Spleen (tissue), 11 donors: ENCODE measurements around the gene SGSH. TPM values are rescaled to one million over a fixed set of nuclear protein-coding genes. Genes with fewer than 3 reads are reported as not detected.

Source experiments
- DNase-seq: peaks from one replicate; pipeline ENCODE4 v3.0.0-alpha.2; 2020
- H3K27ac ChIP-seq, 8 donors: fragments of 200-600 bp; sonication (generic) in 7 of 8; 1 replicate in 4 of 8; 2 replicates in 4 of 8; pipeline versions ENCODE4 v1.5.0 to v1.8.0; 2016 to 2021; ENCODE audit warnings: inconsistent platforms in 4 of 8, mild to moderate bottlenecking in 4 of 8, moderate library complexity in 1 of 8
- H3K27me3 ChIP-seq, 7 donors: fragments of 200-600 bp; sonication (generic) in 6 of 7; replicated peaks in 1 of 7; 1 replicate in 4 of 7; 2 replicates in 3 of 7; pipeline versions ENCODE4 v1.5.0 to v1.8.0; 2016 to 2021; ENCODE audit warnings: inconsistent platforms in 3 of 7, mild to moderate bottlenecking in 1 of 7
- H3K36me3 ChIP-seq, 6 donors: fragments of 200-600 bp; sonication (generic) in 5 of 6; 1 replicate in 4 of 6; 2 replicates in 2 of 6; pipeline versions ENCODE4 v1.5.0 to v1.8.0; 2016 to 2021; ENCODE audit warnings: inconsistent platforms in 2 of 6
- H3K4me1 ChIP-seq, 6 donors: fragments of 200-600 bp; sonication (generic) in 5 of 6; 1 replicate in 3 of 6; 2 replicates in 3 of 6; pipeline versions ENCODE4 v1.5.0 to v1.8.0; 2016 to 2021; ENCODE audit warnings: inconsistent platforms in 3 of 6
- H3K4me3 ChIP-seq, 8 donors: fragments of 200-600 bp; sonication (generic) in 7 of 8; 1 replicate in 4 of 8; 2 replicates in 4 of 8; pipeline versions ENCODE4 v1.5.0 to v1.8.0; 2016 to 2021; ENCODE audit warnings: inconsistent platforms in 4 of 8, mild to moderate bottlenecking in 4 of 8, moderate library complexity in 2 of 8
- H3K9me3 ChIP-seq, 8 donors: fragments of 200-600 bp; sonication (generic) in 7 of 8; 1 replicate in 4 of 8; 2 replicates in 4 of 8; pipeline versions ENCODE4 v1.5.0 to v1.8.0; 2016 to 2021; ENCODE audit warnings: inconsistent platforms in 4 of 8
- CTCF ChIP-seq, 11 experiments: fragments of 200-600 bp in 7 of 11; fragments of 450-650 bp in 4 of 11; sonication (generic) in 4 of 11; IDR thresholded peaks in 8 of 11; conservative IDR thresholded peaks in 3 of 11; 1 replicate in 7 of 11; 2 replicates in 4 of 11; pipeline versions ENCODE4 v1.4.0 to v1.8.0; 2016 to 2021; ENCODE audit warnings: antibody characterized with exemption in 11 of 11, inconsistent platforms in 4 of 11, mild to moderate bottlenecking in 1 of 11
- POLR2A ChIP-seq, 3 donors: fragments of 450-650 bp; IDR thresholded peaks; one replicate each; pipeline ENCODE4 v1.5.1; 2017; ENCODE audit warnings: antibody characterized with exemption in 3 of 3, mild to moderate bottlenecking in 1 of 3
- POLR2AphosphoS5 ChIP-seq, 3 donors: sonication (generic); formaldehyde crosslinking; IDR thresholded peaks; one replicate each; pipeline ENCODE4 v1.5.1; 2017; ENCODE audit warnings: antibody characterized with exemption in 3 of 3
- WGBS, 5 donors: extraction: QIAGEN DNeasy Blood & Tissue Kit in 3 of 5; methylation state at CpG; one replicate each; pipeline versions ENCODE4 v1.1.5 to v1.1.7; 2013 to 2018; 5-methylcytosine and 5-hydroxymethylcytosine counted together
- intact Hi-C: fragments of 100-400 bp; cut with DNase I; formaldehyde crosslinking; loops from one replicate; pipeline ENCODE4 v1.15.0; 2023; ENCODE audit warnings: low total_unique reads
- polyA plus RNA-seq, 3 donors: library from polyadenylated mRNA; stranded (reverse); fragments of 200-250 nt; gene quantifications; one replicate each; pipeline ENCODE4 v1.2.1, GENCODE V29; 2013
- total RNA-seq, 7 donors: library from RNA; depleted of rRNA in 3 of 7; stranded (reverse); fragments of >200 nt in 3 of 7; fragmentation: NEBNext Ultra II Directional in 4 of 7; extraction: Animal tissue kit (Norgen Biotek cat#: 25700) in 4 of 7; gene quantifications; one replicate each; pipeline versions ENCODE4 v1.1.0 to v1.2.1, GENCODE V29; 2016 to 2021
- donor health status: healthy with polysubstance abuse.
- donor health status: DM: no; HTN: no; CAD: no; lungs with moderate emphysema.
- donor health status: DM: no; HTN: no; CAD: no.
- donor health status: Bipolar disorder and iron deficiency.
- donor health status: healthy.
- donor health status: DM: no; HTN: no; CAD: no.
- donor health status: DM: yes; HTN: yes; CAD: no.

Gene SGSH
- total and polyA plus RNA-seq, 10 donors: 23.6 to 137 (median 90.3) TPM

DNA sequence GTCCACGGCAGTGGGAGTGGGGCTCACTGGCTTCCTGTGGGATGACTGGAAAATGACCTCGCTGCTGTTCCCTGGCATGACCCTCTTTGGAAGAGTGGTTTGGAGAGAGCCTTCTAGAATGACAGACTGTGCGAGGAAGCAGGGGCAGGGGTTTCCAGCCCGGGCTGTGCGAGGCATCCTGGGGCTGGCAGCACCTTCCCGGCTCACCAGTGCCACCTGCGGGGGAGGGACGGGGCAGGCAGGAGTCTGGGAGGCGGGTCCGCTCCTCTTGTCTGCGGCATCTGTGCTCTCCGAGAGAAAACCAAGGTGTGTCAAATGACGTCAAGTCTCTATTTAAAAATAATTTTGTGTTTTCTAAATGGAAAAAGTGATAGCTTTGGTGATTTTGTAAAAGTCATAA lies 32.7 kb upstream of the SGSH start:
- intact Hi-C loops: loop anchor here (5.0 kb wide), 1 partner anchor 56 kb away; no protein-coding TSS in a partner anchor
- Histone ChIP-seq H3K4me1 (peaks cover 4 to 40% (median 33%) of the 10 kb centered on the region in 6 donors), H3K27me3 (no peaks in the 10 kb centered on the region), H3K4me3 (no peak overlapping the region), H3K27ac (peak overlapping the region in 2 of 8 donors; percentile 31 to 98), H3K36me3 (peaks cover 0 to 48% (median 4%) of the 10 kb centered on the region in 6 donors), H3K9me3 (no peaks in the 10 kb centered on the region)
- peak; percentile 94 for DNase-seq
- no peak for TF ChIP-seq POLR2A (IDR thresholded peaks at IDR 0.05)
- TF ChIP-seq POLR2AphosphoS5 (IDR thresholded peaks at IDR 0.05): peak; percentile 46 to 78 (median 47)
- TF ChIP-seq CTCF (IDR thresholded peaks at IDR 0.05 in 8 of 11, conservative IDR thresholded peaks at IDR 0.05 in 3 of 11): peak; percentile 44 to 87 (median 62)
- WGBS, 5 donors: 37 to 56% (median 43%) methylated on average over 11 to 13 of the region's 13 CpGs

DNA sequence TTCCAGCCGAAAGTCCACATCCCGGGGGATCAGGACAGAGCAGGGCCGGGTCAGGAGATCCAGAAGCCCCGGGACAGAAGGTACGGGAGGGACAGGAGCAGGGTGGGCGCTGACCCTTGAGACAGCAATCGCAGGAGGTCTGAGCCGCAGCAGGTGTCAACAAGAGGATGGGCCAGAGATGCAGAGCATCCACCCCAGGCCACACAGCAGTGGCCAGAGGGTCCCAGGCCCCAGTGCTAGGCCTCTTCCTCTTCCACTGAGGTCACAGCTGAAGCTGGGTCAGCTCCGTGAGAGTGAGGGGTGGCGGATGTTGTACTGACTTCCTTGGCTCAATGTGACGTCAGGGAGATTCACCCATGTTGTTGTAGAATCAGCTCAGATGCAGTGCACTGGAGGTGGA lies 31.8 kb upstream of the SGSH start:
- peaks cover 4 to 40% (median 33%) of the 10 kb centered on the region in 6 donors for H3K4me1 ChIP-seq

DNA sequence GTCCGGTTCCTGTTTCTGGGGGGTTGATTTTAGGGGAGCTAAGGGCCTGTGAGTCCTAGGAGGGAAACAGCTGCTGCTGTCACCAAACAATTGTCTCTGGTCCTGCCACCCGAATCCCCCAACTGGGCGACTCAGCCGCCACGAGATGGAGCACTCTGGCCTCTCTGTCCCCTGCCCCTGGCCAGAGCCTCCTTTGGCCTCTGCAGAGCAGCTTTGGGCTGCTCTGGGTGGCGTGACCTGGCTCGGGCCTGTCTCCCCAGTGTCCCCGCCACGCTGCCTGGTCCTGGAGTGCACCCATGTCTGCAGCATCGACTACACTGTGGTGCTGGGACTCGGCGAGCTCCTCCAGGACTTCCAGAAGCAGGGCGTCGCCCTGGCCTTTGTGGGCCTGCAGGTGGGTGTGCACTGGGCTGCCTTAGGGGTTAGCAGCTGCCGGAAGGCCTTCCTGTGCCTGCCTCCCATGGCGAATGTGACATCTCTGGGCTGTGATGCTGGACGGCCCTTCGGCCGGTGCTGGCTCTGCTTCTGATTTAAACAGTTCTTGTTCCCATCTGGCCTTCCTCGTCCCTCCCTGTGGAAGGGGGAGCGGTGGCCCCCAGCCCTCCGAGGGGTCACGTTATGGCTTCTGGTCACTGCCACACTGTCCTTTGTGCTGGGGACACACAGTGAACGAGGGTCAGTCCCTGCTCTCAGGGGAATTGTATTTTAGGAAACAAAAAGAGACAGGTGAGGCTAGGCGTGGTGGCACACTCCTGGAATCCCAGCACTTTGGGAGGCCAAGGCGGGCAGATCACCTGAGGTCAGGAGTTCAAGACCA lies 29.0 kb upstream of the SGSH start:
- peak; percentile 63 for DNase-seq
- Histone ChIP-seq H3K4me3 (no peak overlapping the region), H3K27me3 (no peaks in the 10 kb centered on the region), H3K4me1 (peaks cover 0 to 17% (median 14%) of the 10 kb centered on the region in 6 donors), H3K27ac (no peak overlapping the region), H3K36me3 (peaks cover 2 to 85% (median 23%) of the 10 kb centered on the region in 6 donors), H3K9me3 (no peaks in the 10 kb centered on the region)
- WGBS, 5 donors: 80 to 91% (median 90%) methylated on average over 16 to 26 of the region's 26 CpGs
- intact Hi-C loops: no loop called here
- no peak for TF ChIP-seq CTCF (IDR thresholded peaks at IDR 0.05 in 8 of 11, conservative IDR thresholded peaks at IDR 0.05 in 3 of 11)
- peak in 1 of 3 donors; percentile 9 for TF ChIP-seq POLR2AphosphoS5 (IDR thresholded peaks at IDR 0.05)

More for the DNA sequence above, 31.8 kb upstream of the SGSH start:
- intact Hi-C loops: loop anchor here (5.0 kb wide), 1 partner anchor 55 kb away; no protein-coding TSS in a partner anchor
- no peak for DNase-seq
- TF ChIP-seq POLR2AphosphoS5 (IDR thresholded peaks at IDR 0.05) (peak in 1 of 3 donors; percentile 11), CTCF (IDR thresholded peaks at IDR 0.05 in 8 of 11, conservative IDR thresholded peaks at IDR 0.05 in 3 of 11) (no peak), POLR2A (IDR thresholded peaks at IDR 0.05) (no peak)
- no peaks in the 10 kb centered on the region for H3K27me3 ChIP-seq
- no peak overlapping the region for H3K4me3 ChIP-seq
- 85 to 93% (median 91%) methylated on average over 10 to 11 of the region's 11 CpGs for WGBS, 5 donors
- H3K9me3 ChIP-seq: no peaks in the 10 kb centered on the region
- H3K27ac ChIP-seq: peak overlapping the region in 1 of 8 donors; percentile 31
- peaks cover 0 to 56% (median 5%) of the 10 kb centered on the region in 6 donors for H3K36me3 ChIP-seq
